Activated CD8-positive, alpha-beta T cell treated with anti-CD3 and anti-CD28 coated beads, Interleukin-2, amount 10 ng/mL, durations not matched to agents 7 days and 5 days (primary cell): Measurements from ENCODE around the gene DEFB131B. TPM values are rescaled to one million over a fixed set of nuclear protein-coding genes. Genes with fewer than 3 reads are reported as not detected.

Experiments used
- ATAC-seq: fragments of 150-1000 bp; cut with Tn5 transposase; one replicate; pipeline ENCODE4 v1.10.0; 2021; ENCODE audit warnings: moderate library complexity
- CTCF ChIA-PET: fragments of 350-600 bp; sonication (Branson Sonifier 250); formaldehyde crosslinking; loops from one replicate; lab custom pipeline; 2021; ENCODE audit warnings: antibody characterized with exemption; lab: Charles Lee
- POLR2A ChIA-PET: fragments of 350-600 bp; sonication (Branson Sonifier 250); formaldehyde crosslinking; loops from one replicate; lab custom pipeline; 2021; ENCODE audit warnings: antibody characterized with exemption; lab: Charles Lee
- DNase-seq: peaks from one replicate; pipeline ENCODE4 v3.0.0-alpha.2; 2020
- H3K27ac Mint-ChIP-seq: one replicate; pipeline ENCODE4 v1.8.0; 2021; ENCODE audit warnings: mild to moderate bottlenecking, mixed read lengths
- H3K27me3 Mint-ChIP-seq: one replicate; pipeline ENCODE4 v1.8.0; 2021; ENCODE audit warnings: low read depth, mixed read lengths
- H3K36me3 Mint-ChIP-seq: one replicate; pipeline ENCODE4 v1.8.0; 2021; ENCODE audit warnings: low read depth, mixed read lengths
- H3K4me1 Mint-ChIP-seq: one replicate; pipeline ENCODE4 v1.8.0; 2021; ENCODE audit warnings: low read depth, mixed read lengths
- H3K4me3 Mint-ChIP-seq: one replicate; pipeline ENCODE4 v1.8.0; 2021; ENCODE audit warnings: mild to moderate bottlenecking, mixed read lengths
- H3K9me3 Mint-ChIP-seq: one replicate; pipeline ENCODE4 v1.8.0; 2022; ENCODE audit warnings: mixed read lengths; ENCODE audit not compliant: insufficient read depth
- total RNA-seq, 2 experiments: library from RNA; stranded (reverse); gene quantifications; one replicate each; pipeline ENCODE4 v1.2.3, GENCODE V29; 2021

The DEFB131B gene
- total RNA-seq, 2 experiments from 2014 or later: not detected

DNA sequence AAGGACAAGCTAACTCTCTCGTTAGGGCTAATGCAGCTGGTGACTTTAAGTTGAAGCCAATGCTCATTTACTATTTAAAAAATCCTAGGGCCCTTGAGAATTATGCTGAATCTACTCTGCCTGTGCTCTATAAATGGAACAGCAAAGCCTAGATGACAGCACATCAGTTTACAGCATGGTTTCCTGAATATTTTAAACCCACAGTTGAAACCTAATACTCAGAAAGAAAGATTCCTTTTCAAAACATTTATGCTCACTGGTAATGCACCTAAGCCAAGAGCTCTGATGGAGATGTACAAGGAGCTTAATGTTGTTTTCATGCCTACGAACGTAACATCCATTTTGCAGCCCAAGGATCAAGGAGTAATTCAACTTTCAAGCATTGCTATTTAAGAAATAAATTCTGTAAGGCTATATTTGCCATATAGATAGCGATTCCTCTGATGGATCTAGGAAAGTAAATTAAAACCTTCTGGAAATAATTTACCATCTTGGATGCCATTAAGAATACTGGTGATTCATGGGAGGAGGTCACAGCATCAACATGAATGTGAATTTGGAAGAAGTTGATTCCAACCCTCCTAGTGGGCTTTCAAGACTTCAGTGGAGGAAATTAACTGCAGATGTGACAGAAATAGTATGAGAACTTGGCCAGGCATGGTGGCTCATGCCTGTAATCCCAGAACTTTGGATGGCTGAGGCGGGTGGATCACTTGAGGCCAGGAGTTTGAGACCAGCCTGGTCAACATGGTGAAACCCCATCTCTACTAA, 35.7 kb downstream of the DEFB131B start:
- CTCF ChIA-PET: interaction anchor here (1.2 kb wide), 1 partner anchor 517 kb away, joined by 3 read pairs; no protein-coding TSS in a partner anchor
- Mint-ChIP-seq H3K4me3 (no peak overlapping the region), H3K36me3 (peaks cover 52% of the 10 kb centered on the region), H3K4me1 (no peaks in the 10 kb centered on the region), H3K27me3 (no peaks in the 10 kb centered on the region), H3K27ac (no peak overlapping the region), H3K9me3 (no peaks in the 10 kb centered on the region)
- POLR2A ChIA-PET: interaction anchor here (0.6 kb wide), 1 partner anchor 13 kb away, joined by 4 read pairs; no protein-coding TSS in a partner anchor
- no peak for DNase-seq
- ATAC-seq: no peak

DNA sequence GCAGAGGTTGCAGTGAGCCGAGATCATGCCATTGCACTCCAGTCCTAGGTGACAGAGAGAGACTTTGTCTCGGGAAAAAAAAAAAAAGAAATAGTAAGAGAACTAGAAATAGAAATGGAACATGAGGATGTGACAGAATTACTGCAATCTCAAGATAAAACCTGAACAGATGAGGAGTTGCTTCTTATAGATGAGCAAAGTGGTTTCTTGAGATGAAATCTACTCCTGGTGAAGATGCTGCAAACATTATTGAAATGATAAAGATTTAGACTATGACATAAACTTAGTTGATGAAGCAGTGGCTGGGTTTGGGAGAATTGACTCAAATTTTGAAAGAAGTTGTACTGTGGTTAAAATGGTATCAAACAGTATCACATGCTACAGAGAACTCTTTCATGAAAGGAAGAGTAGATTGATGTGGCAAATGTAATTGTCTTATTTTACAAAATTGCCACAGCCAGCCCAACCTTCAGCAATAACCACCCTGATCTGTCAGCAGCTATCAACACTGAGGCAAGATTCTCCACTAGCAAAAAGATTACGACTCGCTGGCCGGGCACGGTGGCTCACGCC, 36.5 kb downstream of the DEFB131B start:
- no peaks in the 10 kb centered on the region for H3K4me1 Mint-ChIP-seq
- peak overlapping the region; percentile 50 for H3K27ac Mint-ChIP-seq
- peaks cover 54% of the 10 kb centered on the region for H3K36me3 Mint-ChIP-seq
- no peak for ATAC-seq
- ChIA-PET CTCF (no interaction called here), POLR2A (no interaction called here)
- H3K27me3 Mint-ChIP-seq: no peaks in the 10 kb centered on the region
- no peak for DNase-seq
- no peaks in the 10 kb centered on the region for H3K9me3 Mint-ChIP-seq
- no peak overlapping the region for H3K4me3 Mint-ChIP-seq

DNA sequence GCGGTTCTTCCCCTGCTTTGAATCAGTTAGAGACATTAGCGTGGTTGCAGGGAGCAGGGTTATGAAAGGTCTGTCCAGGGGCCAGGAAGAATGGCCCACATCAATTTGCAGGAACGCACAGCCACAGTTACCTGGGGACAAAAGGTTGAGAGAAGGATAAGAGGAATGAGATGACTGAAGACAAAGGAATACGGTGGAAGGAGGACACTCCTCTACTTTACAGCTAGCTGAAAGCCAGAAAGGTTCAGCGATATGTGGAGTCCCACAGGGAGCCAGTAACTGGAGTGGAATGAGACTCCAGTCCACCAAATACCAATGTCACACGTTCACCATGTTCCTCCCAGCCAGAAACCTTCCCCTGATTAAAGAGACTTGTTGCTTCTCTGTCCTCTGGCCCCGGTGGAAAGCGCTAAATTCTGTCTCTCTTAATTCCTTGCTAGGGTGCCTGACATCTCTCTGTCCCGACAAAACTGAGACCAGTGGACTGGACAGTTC, 39.4 kb downstream of the DEFB131B start:
- H3K9me3 Mint-ChIP-seq: no peaks in the 10 kb centered on the region
- CTCF ChIA-PET: no interaction called here
- no peak overlapping the region for H3K4me3 Mint-ChIP-seq

DNA sequence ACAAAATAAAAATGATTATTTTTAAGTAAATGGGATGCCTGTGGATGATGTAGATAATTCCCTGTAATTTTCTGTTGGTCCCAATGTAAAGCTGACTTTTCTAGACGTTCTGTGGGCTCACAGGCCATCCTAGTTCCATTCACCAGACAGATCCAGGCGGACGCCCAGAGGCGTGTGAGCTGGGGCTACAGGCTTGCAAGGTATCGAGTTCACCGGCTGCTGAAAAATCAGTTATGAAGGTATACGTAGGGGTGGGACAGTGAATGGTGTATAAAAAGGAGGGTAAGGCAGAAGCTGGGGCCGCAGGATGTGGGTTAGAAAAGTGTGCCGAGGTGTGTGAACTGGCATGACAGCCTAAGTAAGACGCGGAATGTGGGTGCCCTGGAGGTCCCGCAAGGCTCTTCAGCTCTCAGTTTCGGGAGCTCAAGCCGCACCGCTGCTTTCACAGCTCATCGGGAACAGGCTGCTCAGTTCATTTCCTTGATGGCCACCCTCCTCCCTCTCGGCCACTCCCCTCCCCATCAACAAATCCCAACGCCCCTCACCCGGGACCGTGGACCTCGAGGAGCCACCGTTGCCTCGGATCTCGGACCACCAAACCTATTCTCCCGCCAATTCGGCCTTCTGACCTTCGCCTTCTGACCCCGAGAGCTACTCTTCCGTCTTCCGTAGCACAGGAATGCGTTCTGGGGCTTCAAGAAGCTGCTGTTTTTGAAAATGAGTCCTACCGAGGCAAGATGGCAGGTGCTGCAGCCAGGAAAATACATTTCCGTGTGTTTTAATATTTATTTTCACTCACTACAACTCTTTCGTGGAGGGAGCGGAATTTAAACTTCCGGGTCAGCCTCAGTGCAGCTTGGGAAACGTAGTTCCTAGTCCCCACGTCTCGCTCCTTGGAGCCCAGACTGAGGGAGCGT, 49.8 kb downstream of the DEFB131B start, which contains the start of gene XNDC1N:
Gene XNDC1N, minus strand, starts transcription at position 775 of the 917 bp plus-strand sequence. CDS start 5,241 bp downstream, outside the sequence.
- Mint-ChIP-seq H3K4me1 (peaks cover 35% of the 10 kb centered on the region), H3K36me3 (peaks cover 20% of the 10 kb centered on the region), H3K4me3 (peak within 1 kb of the TSS; percentile 91), H3K27me3 (no peaks in the 10 kb centered on the region), H3K9me3 (no peaks in the 10 kb centered on the region), H3K27ac (peak within 1 kb of the TSS; percentile 99)
- ATAC-seq (peak; percentile 88), DNase-seq (peak; percentile 86)
- POLR2A ChIA-PET: interaction anchor here (0.6 to 2.4 kb wide), 12 partner anchors 11 to 1725 kb away, joined by 3 to 16 read pairs (median 3); partner anchors contain the start of genes ANAPC15, FADD and IL18BP
- CTCF ChIA-PET: interaction anchor here (0.8 to 2.6 kb wide), 12 partner anchors 8 to 503 kb away, joined by 3 to 16 read pairs (median 4); no protein-coding TSS in a partner anchor

More for the DNA sequence above, 39.4 kb downstream of the DEFB131B start:
- no peak for ATAC-seq
- H3K27ac Mint-ChIP-seq: no peak overlapping the region
- no peaks in the 10 kb centered on the region for H3K27me3 Mint-ChIP-seq
- no peak for DNase-seq
- no peaks in the 10 kb centered on the region for H3K4me1 Mint-ChIP-seq
- peaks cover 48% of the 10 kb centered on the region for H3K36me3 Mint-ChIP-seq
- POLR2A ChIA-PET: no interaction called here

DNA sequence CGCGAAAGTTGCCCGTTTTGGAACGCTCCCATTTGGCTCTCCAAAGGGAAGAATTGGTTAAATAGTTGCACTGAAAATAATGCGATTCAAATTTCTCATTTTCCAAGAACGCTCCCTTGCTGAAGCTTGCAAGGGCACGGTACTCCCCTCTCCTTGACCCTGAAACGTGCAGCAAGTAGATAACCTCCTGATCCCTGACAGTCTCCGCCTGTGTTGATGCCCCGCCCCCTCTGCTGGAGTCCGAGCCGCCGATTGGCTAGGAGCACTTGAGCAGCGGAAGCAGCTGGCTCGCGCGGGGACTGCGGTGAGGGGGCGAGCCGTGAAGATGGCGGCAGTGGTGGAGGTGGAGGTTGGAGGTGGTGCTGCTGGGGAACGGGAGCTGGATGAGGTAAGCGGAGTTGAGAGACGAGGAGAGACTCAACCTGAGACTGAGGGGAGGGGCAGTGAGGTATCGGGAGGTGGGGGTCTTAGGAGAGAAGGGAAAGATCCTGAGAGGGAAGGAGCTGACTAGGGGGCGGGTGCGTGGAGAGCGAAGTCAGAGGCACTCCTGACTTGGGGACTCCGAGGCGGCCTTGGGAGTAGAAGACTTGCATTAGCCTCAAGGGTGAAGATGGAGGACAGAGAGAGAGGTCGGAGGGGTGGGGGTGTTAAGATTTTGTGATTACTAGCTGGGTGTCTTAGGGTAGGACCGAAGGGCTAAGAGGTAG, 50.6 kb downstream of the DEFB131B start, which contains the start of gene RNF121:
Gene RNF121, plus strand, starts transcription at position 310 of the 707 bp plus-strand sequence. Its CDS starts 16 bp downstream, at position 326.
- peaks cover 20% of the 10 kb centered on the region for H3K36me3 Mint-ChIP-seq

DNA sequence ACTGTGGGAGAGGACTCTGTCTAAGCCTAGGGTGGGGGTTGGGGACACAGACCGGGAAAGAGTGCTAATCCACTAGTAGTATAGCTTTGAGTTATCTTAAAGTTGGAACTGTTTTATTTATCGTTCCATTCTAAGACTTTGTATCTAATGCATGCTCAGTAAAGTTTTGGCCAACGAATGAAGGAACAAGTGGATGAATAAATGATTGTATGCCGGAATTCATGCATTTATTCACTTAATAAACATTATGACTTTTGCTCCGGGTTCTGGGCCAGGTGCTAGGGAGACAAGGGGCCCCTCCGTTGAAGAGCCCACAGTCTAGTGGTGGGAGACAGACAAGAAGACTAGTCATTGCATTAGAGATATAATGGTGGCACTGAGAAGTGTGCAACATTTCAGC, 51.2 kb downstream of the DEFB131B start:
- Mint-ChIP-seq H3K27me3 (no peaks in the 10 kb centered on the region), H3K36me3 (peaks cover 19% of the 10 kb centered on the region), H3K27ac (peak overlapping the region; percentile 99), H3K4me1 (peaks cover 44% of the 10 kb centered on the region), H3K4me3 (peak overlapping the region; percentile 91), H3K9me3 (no peaks in the 10 kb centered on the region)
- DNase-seq (no peak), ATAC-seq (no peak)
- POLR2A ChIA-PET: interaction anchor here (0.8 to 2.4 kb wide), 2 partner anchors 183 to 430 kb away, joined by 3 to 16 read pairs; partner anchors contain the start of gene ANAPC15
- CTCF ChIA-PET: interaction anchor here (0.7 to 2.6 kb wide), 10 partner anchors 10 to 502 kb away, joined by 3 to 16 read pairs (median 4); no protein-coding TSS in a partner anchor

More for the DNA sequence above, 50.6 kb downstream of the DEFB131B start, which contains the start of gene RNF121:
- peaks cover 38% of the 10 kb centered on the region for H3K4me1 Mint-ChIP-seq
- CTCF ChIA-PET: interaction anchor here (0.7 to 2.6 kb wide), 11 partner anchors 9 to 502 kb away, joined by 3 to 16 read pairs (median 4); no protein-coding TSS in a partner anchor
- ATAC-seq: peak; percentile 92
- peak within 1 kb of the TSS; percentile 99 for H3K27ac Mint-ChIP-seq
- POLR2A ChIA-PET: interaction anchor here (0.6 to 2.4 kb wide), 9 partner anchors 10 to 1726 kb away, joined by 3 to 16 read pairs (median 3); partner anchors contain the start of genes ANAPC15, FADD and IL18BP
- H3K9me3 Mint-ChIP-seq: no peaks in the 10 kb centered on the region
- H3K4me3 Mint-ChIP-seq: peak within 1 kb of the TSS; percentile 91
- DNase-seq: peak; percentile 99
- no peaks in the 10 kb centered on the region for H3K27me3 Mint-ChIP-seq

DNA sequence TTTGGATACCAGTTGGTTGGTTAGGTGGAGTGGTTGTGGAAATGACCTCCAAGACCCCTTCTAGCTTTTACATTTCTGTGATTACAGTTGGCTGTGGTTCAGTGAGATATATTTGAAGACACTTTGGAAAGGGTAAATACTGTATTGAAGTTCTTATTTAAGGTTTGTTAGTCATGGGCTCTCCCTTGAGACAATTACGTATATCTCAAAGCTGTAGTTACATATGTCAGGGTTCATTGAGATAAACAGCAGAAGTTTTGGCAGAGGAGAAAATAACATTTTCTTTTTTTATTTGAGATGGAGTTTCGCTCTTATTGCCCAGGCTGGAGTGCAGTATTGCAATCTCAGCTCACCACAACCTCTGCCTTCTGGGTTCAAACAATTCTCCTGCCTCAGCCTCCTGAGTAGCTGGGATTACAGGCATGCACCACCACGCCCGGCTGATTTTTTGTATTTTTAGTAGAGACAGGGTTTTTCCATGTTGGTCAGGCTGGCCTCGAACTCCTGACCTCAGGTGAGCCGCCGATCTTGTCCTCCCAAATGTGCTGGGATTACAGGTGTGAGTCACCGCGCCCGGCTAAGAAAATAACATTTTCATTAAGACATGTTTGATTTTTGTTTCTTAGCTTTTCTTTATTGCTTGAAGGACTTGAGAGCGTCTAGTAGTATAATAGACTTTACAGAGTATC, 52.4 kb downstream of the DEFB131B start:
- peaks cover 9% of the 10 kb centered on the region for H3K36me3 Mint-ChIP-seq
- POLR2A ChIA-PET: no interaction called here
- CTCF ChIA-PET: interaction anchor here (1.6 kb wide), 1 partner anchor 47 kb away, joined by 5 read pairs; no protein-coding TSS in a partner anchor
- peak overlapping the region; percentile 91 for H3K4me3 Mint-ChIP-seq
- ATAC-seq: no peak
- DNase-seq: no peak
- H3K9me3 Mint-ChIP-seq: no peaks in the 10 kb centered on the region
- no peaks in the 10 kb centered on the region for H3K27me3 Mint-ChIP-seq
- peaks cover 45% of the 10 kb centered on the region for H3K4me1 Mint-ChIP-seq
- H3K27ac Mint-ChIP-seq: no peak overlapping the region

DNA sequence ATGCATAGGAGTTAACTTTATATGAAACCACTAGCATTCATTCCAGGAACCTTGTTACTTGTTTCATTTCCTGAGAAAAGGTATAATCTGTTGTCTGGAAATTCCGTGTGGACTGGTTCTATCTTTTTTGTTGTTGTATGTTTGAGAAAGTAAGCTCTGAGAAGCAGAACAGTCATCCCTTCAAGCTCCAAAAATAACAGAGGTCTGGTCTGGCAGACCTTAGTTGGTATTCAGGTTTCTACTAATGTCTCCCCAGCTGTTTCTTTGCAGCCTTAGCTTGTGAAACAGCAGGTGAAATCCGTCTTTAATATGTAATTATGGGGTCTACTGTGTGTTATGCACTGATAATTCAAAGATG, 53.0 kb downstream of the DEFB131B start:
- ATAC-seq (no peak), DNase-seq (no peak)
- Mint-ChIP-seq H3K36me3 (peaks cover 8% of the 10 kb centered on the region), H3K4me3 (no peak overlapping the region), H3K27ac (no peak overlapping the region), H3K4me1 (peaks cover 45% of the 10 kb centered on the region), H3K27me3 (no peaks in the 10 kb centered on the region), H3K9me3 (no peaks in the 10 kb centered on the region)
- ChIA-PET POLR2A (no interaction called here), CTCF (interaction anchor here (1.1 to 1.6 kb wide), 2 partner anchors 46 to 94 kb away, joined by 5 read pairs; no protein-coding TSS in a partner anchor)

DNA sequence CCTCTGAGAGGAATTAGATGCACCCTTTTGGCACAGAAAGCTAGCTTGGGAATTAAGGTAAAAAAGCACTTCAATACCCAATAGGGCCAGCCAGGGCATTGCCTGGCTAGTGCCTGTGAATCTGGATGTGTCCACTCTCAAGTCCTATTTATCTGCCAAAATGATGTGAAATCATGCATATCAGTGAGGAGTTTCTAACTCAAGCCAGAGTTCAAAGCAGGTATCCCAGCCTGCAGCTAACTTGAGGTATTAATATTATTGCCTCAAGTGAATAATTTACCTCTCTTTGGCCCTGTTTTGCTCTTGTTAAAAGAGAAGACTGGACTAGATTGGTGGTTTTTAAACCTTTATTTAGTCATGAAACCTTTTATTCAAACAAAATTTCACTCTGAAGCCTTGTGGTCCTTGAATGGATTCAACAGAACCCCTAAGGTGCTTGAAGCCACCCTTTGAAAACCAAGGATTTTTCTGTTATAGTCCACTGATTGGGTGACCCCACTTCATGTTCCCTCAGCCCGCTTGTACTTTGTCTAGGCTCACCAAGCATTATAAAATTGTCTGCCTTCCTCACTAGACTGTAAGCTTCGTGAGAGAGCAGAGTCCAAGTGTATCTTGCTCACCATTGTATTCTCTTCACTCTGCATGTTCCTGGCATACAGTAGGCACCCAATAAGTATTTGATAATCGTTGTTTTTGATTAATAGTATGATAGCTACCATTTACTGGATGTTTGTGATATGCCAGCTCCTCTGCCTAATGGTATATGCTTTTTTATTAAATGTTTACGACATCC, 55.1 kb downstream of the DEFB131B start:
- Mint-ChIP-seq H3K4me3 (no peak overlapping the region), H3K4me1 (peaks cover 35% of the 10 kb centered on the region), H3K9me3 (no peaks in the 10 kb centered on the region), H3K36me3 (peaks cover 2% of the 10 kb centered on the region), H3K27ac (no peak overlapping the region), H3K27me3 (no peaks in the 10 kb centered on the region)
- DNase-seq: no peak
- no peak for ATAC-seq
- CTCF ChIA-PET: interaction anchor here (1.3 to 1.6 kb wide), 2 partner anchors 24 to 481 kb away, joined by 3 to 5 read pairs; no protein-coding TSS in a partner anchor
- POLR2A ChIA-PET: no interaction called here
